GM18858 (cell line): Measurements from ENCODE around the gene MPP7.
A peak's percentile ranks its signal among the peaks of the same experiment; 100 is the strongest.
"Not testable (repeated sequence)": the region's sequence is repeated elsewhere in the genome, so short reads cannot be mapped to it uniquely, and the experiment has no call there.

Experiments
- ATAC-seq: cut with Tn5 transposase; IDR thresholded peaks from one replicate; pipeline ENCODE4 v1.9.1; 2021; ENCODE audit not compliant: unreplicated experiment

MPP7 gene

DNA sequence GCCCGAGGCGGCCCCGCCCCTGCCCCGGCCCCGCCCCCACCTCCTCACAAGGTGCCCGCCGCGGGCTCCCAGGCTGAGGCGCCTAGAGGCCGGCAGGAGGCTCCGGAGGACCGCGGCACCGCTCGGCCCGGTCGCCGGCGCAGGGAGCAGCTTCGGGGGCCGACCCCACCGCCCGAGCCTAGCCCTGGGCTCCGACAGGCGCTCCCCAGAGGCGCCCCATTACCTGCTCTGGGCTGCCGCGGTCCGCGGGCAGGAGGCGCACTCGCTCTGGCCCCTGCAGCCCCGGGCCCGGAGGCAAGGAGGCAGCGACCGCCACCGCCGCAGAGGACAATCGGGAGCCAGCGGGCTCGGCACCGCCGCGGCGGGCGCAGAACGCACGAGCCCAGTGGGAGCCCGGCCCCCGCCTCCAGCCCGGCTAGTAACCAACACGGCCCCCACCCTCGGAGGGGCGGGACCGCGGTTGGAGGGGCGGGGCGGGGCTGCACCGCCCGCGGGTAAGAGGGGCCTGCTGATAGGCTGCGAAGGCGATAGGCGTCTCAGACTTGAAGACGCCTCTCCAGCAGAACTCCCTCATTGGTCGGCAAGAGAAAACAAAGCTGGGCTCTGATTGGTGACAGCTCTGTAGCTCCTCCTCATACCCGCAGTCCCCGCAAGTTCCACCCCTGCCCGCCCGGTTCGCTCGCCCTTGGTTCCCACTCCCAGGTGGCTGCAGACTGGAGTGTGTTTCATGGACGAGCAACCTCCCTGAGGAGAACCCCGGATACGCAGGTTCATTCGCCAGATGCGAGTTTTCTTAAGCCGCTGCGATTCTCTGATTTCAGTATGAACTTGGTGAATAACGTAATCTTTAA is at the start of gene MPP7:
MPP7 (minus strand) TSS at position 427 of the 851 bp plus-strand sequence. CDS start 64,460 bp downstream, outside the sequence.
- ATAC-seq = peak; percentile 100

DNA sequence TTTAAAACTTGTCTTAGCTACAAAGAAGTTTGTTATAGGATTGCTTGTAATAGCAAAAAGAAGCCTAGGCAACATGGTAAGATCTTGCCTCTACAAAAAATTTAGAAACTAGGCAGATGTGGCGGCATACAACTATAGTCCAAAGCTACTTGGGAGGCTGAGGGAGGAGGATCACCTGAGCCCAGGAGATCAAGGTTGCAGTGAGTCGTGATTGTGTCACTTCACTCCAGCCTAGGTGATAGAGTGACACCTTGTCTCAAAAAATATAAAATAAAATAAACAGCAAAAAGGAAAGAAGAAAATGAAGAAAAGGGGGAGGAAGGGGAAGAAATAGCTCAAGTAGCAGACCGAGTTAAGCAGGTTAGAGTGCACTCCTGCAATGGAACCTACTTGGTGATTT is 47.0 kb upstream of the MPP7 start:
- no peak for ATAC-seq

DNA sequence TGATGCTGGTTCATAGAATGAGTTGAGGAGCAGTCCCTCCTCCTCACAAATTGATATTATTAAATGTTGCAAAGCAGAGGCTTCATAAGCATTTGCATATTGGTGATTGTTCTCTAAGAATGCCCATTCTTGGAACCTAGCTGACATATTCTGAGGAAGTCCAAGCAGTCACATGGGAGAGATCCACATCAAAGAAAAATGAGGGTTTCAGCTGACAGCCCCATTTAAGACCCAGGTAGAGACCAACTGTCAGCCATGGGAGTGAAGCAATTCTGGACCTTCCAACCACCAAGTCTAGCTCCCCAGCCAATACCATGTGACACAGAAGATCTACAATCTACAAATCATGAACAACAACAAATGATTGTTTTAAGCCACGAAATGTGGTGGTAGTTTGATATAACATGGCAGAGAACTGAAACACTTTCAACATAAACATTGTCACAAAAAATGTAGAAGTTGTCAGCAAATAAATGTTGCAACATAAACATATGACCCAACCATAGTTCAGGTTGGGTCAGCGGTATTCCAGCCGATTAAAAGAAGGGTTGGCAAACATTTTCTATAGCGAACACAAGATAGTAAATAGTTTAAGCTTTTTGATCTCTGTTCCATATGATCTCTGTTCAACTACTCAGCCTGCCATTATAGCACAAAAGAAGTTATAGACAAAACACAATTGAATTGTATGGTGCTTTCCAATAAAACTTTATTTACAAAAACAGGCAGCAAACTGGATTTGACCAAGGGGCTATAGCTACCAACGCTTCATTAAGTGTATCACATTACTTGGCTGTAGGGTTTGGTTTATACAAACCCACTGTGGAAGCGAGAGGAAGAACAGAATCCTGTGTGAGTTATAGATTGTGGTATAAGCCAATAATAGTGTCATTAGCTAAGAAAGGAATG is 41.4 kb upstream of the MPP7 start:
- no peak for ATAC-seq

DNA sequence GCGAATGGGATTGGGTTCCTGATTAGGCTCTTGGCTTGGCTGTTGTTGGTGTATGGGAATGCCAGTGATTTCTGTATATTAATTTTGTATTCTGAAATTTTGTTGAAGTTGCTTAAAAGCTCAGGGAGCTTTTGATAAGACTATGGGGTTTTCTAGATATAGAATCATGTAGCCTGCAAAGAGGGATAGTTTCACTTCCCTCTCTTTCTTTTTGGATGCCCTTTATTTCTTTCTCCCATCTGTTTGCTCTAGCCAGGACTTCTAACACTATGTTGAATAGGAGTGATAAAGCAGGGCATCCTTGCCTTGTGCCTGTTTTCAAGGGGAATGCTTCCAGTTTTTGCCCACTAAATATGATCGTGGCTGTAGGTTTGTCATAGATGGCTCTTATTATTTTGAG is 40.4 kb upstream of the MPP7 start:
- no peak for ATAC-seq

DNA sequence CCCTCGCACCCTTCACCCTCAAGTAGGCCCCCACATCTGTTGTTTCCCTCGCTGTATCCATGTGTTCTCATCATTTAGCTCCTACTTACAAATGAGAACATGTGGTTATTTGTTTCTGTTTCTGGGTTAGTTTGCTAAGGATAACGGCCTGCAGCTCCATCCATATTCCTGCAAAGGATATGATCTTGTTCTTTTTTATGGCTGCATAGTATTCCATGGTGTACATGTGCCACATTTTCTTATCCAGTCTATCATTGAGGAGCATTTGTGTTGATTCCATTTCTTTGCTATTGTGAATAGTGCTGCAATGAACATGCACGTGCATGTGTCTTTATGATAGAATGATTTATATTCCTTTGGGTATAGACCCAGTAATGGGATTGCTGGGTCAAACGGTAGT is 38.8 kb upstream of the MPP7 start:
- not testable (repeated sequence) for ATAC-seq

DNA sequence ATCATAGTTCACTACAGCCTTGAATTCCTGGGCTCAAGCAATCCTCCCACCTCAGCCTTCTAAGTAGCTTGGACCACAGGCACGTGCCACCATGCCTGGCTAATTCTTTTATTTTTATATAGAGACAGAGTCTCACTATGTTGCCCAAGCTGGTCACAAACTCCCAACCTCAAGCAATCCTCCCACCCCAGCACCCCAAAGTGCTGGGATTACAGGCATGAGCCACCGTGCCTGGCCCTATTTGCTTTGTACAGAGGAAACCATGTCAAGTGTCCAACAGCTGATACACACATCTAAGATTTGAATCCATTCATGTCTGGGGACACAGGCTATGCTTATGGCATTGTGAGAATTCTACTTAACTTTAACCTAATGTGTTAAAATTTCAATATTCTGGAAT is 29.9 kb upstream of the MPP7 start:
- no peak for ATAC-seq

DNA sequence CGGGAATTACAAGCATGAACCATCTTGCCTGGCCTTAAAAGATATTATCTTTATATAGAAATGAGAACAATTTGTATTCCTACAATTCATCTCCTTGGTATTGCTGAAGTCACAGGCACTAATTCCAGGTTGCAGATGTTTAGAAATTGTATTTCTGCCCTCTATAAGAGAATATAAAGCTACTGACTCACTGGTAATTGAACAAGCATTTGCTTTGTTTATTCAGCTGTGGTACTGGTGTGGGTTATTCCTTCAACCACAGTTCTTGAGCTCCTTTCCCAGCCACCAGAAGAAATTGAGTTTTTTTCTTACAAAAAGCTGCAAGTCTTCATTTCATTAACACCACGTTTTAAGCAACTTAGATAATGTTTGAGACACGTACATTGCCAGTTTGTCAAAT is 29.0 kb upstream of the MPP7 start:
- no peak for ATAC-seq

DNA sequence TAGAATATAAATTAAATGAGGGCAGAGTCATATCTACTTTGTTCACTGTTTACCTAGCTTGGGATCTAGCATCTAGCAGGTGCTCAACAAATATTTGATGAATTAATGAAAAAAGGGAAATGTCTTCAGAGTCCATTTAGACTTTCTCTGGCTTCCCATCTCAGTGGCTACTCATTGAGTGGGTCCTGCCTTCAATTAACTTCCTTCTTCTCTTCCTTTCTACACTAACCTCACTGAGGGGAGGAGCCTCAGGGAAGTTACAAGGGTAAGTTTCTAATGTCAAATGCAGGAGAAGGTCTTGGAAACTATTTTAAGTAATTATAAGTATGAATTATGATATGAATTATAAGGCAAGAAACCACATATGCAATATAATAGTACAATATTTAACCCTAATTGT is 28.2 kb upstream of the MPP7 start:
- no peak for ATAC-seq

DNA sequence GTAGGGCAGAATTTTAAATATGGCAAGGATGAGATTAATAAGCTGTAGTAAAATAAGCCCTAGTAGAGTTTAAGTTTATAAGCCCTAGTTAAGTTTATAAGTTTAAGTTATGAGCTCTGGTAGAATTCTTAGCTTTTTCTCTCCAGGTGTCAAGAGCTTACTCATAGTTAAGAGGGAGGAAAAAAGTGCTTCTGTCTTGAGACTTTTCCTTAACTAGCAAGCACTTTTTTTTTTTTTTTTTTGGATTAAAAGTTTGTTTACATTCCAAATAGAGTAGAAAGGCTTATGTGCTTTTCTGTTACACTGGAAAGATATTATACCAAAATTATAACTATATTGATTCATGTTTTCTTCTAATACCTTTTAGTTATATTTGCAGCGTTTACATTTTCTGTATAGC is 25.5 kb upstream of the MPP7 start:
- no peak for ATAC-seq

DNA sequence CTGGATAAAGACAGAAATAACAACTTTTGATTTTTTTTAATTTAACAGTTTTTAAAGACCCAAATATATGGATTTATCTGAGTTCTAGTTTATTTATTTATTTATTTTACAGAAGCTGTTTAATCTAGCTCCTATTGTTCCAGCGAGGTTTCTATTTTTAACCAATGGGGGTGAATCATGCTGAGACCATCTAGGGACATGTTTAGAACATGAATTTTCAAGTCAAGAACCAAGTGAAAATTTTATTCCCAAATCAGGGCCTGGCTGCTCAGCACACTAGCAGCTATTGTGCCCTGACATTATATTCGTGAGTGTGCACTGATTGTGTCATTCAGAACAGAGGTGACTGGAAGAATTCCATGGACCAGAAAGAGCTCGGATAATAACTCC is 24.6 kb upstream of the MPP7 start:
- no peak for ATAC-seq

DNA sequence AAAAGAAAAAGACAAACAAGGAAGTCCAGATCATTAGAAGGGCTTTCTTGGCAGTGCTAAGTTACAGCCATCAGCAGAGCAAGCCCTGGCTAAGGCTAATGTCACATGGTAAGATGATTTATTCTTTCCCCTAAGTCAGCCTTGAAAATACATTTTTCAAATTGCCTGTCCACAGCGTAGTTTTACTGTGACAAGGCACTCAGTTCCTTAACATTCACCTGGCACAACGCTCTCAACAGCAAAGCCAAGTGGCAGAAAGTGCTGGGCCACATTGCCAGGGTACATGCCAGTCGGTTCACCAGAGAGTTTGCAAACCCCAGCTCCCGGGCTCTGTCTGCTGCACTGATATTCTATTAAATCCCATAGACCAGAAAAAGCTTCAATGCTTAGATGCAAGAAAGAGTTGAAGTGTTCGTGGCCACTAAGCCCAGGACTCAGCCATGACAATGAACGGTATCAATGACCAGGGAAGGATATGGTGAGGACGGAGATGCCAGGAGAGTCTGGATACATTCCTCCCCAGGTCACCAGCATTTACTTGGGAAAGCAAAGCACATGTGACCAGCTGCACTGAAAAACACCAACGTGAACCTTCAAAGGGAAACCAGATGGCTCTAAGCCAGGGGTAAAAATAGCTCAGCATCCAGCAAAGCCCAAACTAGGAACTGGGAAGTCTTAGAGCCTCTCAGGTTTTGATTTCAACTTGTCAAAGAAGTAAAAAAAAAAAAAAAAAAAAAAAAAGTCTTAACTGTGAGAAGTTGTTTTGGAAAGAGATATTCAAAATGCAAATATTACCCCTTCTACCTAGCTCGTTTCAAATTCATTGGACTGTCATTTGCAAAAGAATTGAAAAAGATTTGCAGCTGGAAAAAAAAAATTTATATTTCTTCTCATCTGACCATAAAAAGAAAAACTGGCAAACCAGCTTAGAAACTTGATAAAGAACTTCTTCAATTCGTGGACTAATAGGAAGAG is 23.9 kb upstream of the MPP7 start:
- ATAC-seq = no peak

DNA sequence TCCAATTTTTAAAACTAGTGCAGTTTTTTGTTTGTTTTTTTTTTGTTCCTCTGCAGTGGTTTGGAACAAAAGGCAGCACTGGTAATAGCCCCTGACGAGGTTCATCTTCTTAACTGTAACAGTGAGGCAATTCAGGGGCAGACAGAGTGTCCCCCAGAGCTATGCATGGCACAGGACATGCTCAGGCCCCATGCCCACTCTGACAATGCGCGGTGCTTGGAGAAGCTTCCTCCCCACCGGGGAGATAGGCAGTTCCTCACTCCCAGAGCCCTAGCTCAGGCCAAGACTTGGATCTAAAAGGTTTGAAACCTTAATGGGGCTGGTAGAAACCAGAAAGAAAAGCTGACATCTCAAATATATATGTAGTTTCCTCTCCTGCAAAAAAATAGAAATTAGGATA is 17.9 kb upstream of the MPP7 start:
- ATAC-seq = no peak

DNA sequence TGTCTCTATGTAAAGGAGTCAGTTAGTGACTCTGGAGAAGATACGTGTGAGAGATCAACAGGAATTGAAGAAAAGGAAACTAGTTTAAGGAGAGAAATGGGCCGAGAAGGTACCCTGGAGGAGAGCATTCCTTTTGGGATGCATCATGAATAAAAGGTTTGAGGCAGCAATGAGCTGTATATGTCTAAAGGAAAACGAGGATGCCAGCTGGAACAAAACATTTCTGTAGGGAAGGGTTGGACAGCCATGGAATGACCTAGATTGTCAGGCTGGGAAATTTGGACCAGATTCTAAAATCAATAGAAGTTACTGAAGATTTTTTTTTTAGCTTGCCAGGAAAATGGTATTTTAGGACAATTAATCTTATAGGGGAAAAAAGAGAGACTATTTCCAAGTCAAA is 17.2 kb upstream of the MPP7 start:
- no peak for ATAC-seq

DNA sequence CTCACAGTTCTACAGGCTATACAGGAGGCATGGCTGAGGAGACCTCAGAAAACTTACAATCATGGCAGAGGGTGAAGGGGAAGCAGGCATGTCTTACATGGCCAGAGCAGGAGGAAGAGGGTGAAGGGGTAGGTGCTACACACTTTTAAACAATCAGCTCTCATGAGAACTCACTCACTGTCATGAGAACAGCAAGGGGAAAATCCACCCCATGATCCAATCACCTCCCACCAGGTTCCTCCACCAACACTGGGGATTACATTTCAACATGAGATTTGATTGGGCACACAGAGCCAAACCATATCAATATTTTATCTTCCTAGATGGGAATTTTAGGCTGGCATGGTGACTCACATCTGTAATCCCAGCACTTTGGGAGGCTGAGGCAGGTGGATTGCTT is 16.2 kb upstream of the MPP7 start:
- ATAC-seq = not testable (repeated sequence)

DNA sequence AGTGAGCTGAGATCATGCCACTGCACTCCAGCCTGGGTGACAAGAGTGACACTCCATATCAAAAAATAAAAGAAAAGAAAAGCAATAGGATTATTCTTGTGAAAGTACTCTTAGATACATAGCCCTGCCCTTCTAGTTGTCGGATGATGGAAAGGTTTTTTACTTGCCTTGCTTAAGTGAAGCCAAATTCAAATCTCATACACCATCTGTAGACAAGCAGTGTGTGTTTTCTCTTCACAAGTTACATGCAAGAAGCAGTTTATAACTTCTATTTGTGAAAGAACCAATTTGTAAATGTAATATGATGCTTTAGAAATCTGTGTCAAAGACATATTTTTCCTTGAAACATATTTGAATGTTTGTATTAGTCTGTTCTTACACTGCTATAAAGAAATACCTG is 15.8 kb upstream of the MPP7 start:
- no peak for ATAC-seq

DNA sequence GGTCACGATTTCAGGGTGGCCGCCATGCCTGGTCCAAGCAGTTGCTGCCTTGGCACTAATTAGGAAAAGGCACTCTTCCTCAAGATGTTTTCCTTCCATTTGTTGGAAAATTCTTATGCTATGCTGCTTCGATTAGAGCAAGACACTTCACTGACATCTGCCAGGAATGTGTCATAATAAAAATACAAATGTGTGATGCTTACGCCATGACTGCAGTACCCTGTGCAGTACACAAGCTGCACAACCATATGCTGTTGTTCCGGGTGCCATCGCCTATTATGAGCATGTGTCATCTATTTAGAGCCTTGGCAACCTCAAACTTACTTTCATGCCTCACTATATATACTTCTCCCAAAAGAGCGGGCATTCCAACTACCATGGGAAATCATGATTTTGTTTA is 14.9 kb upstream of the MPP7 start:
- no peak for ATAC-seq

DNA sequence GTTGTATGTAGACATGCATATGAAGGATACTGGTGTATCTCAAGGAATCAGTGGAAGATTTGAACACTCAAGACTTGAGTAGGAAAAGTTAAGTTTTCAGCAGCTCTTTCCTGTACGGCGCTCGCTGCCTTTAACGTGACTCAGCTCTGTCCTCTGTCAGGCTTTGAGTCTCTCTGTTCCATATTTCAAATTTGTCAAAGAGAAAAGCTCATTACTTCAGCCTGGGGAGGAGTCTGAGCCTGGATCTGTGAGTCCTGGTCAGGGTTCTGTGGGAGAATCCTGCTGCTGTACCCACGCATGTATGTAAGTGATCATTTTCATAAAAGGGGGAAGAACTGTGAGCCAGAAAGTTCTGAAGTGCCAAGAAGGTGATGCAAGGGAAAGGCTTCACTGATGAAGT is 13.8 kb upstream of the MPP7 start:
- ATAC-seq = no peak

DNA sequence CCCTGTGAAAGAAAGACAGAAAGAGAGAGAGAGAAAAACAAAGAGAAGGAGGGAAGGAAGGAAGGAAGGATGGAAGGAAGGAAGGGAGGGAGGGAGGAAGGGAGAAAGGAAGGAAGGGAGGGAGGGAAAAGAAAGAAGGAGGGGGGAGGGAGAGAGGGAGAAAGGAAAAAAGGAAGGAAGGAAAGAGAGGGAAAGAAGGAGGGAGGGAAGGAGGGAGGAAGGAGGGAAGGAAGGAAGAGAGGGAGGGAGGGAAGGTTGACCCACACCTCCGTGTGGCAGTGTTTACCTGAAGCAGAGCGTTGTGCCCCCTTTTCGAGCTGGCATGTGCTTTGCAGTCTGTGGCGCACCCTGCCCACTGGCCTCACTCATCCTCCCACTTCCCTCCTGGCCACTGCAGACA is 12.3 kb upstream of the MPP7 start:
- no peak for ATAC-seq

DNA sequence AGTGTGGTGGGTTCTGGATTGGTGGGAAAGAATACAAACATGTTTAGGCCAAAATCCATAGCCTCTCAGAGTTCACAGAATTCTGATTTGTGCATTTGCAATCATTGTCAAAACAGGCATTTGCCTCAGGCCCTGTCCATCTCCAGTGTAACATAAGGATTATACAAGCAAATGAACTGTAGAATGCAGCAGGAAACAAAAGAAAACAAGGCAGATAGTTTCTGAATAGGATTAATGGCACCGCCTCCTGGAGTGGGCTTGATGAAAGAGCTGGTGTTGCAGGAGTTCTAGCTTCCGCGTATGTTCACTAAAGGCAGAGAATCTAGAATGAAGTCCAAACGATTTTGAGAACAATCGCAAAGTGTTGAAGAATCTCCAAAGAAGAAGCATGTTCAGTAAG is 11.3 kb upstream of the MPP7 start:
- ATAC-seq = no peak

DNA sequence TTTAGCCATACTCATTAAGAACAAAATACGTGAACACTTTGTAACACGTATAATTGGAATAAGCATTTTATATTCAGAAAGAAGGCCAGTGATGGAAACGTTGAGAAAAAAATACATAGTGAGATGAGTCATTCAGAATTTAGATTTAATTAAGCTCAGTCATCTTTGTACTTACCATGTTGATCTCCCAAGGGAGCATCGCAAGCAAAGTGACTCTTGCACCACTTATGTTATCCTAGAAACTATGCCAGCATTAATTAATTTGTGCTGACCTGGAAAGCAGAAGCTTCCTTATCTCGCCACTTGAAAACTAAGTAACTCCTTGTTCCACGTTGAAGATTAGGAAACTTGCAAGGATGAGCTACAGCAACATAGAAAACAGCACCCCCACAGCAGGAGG is 9.7 kb upstream of the MPP7 start:
- no peak for ATAC-seq

DNA sequence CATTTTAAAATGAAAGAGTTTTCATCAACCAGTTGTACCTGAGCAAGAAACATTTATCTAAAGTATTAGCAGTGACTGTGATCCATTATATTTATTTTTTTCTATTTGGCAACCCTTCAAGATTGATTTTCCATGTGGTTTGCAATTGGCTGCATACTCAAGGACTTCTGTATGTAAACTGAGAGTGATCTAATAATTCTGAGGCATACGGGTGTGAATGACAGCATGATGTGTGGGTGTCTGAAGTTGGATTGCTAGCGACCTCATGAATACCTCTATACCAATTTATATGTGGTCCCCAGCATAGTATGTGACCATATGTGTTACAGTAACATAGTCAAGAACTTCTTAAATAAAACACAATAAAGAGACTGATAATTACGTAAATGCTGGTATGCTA is 8.2 kb upstream of the MPP7 start:
- no peak for ATAC-seq
